Measurements from ENCODE around the gene GNL2.
"Not testable (repeated sequence)": the region's sequence is repeated elsewhere in the genome, so short reads cannot be mapped to it uniquely, and the experiment has no call there.

GNL2 gene

DNA sequence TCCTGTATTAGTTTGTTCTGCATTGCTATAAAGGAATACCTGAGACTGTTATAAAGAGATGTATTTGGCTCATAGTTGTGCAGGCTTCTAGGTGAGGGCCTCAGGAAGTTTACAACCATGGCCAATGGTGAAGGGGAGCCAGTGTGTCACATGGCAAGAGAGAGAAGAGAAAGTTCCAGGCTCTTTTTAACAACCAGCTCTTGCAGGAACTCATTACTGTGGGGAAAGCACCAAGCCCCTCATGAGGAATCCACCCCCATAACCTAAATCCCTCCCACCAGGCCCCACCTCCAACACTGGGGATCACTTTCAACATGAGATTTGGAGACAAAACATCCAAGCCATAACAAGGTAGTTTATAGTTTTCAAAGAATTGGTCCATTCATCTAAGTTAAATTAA is 76.1 kb downstream of the GNL2 start:
- H3K4me3 ChIP-seq (ENCODE audit: low read depth, low read length), result no peak overlapping the region
- no peak for DNase-seq (ENCODE audit: low read depth)
- TF ChIP-seq, protein P1, sequence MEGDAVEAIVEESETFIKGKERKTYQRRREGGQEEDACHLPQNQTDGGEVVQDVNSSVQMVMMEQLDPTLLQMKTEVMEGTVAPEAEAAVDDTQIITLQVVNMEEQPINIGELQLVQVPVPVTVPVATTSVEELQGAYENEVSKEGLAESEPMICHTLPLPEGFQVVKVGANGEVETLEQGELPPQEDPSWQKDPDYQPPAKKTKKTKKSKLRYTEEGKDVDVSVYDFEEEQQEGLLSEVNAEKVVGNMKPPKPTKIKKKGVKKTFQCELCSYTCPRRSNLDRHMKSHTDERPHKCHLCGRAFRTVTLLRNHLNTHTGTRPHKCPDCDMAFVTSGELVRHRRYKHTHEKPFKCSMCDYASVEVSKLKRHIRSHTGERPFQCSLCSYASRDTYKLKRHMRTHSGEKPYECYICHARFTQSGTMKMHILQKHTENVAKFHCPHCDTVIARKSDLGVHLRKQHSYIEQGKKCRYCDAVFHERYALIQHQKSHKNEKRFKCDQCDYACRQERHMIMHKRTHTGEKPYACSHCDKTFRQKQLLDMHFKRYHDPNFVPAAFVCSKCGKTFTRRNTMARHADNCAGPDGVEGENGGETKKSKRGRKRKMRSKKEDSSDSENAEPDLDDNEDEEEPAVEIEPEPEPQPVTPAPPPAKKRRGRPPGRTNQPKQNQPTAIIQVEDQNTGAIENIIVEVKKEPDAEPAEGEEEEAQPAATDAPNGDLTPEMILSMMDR (IDR thresholded peaks at IDR 0.05; ENCODE audit: low read depth, low read length, missing control alignments), result no peak

DNA sequence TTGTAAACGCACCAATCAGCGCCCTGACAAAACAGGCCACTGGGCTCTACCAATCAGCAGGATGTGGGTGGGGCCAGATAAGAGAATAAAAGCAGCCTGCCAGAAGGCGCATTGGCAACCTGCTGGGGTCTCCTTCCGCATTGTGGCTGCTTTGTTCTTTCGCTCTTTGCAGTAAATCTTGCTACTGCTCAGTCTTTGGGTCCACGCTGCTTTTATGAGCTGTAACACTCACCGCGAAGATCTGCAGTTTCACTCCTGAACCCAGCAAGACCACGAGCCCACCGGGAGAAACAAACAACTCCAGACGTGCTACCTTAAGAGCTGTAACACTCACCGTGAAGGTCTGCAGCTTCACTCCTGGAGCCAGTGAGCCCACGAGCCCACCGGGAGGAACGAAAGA is 76.8 kb downstream of the GNL2 start:
- not testable (repeated sequence) for H3K4me3 ChIP-seq (ENCODE audit: low read depth, low read length); DNase-seq (ENCODE audit: low read depth)

DNA sequence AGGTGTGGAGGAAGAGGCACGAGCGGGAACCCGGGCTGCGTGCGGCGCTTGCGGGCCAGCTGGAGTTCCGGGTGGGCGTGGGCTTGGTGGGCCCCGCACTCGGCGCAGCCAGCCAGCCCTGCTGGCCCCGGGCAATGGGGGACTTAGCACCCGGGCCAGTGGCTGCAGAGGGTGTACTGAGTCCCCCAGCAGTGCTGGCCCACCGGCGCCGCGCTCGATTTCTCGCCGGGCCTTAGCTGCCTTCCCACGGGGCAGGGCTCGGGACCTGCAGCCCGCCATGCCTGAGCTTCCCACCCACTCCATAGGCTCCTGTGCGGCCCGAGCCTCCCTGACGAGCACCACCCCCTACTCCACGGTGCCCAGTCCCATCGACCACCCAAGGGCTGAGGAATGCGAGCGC is 77.5 kb downstream of the GNL2 start:
- DNase-seq (ENCODE audit: low read depth); H3K4me3 ChIP-seq (ENCODE audit: low read depth, low read length): not testable (repeated sequence)

DNA sequence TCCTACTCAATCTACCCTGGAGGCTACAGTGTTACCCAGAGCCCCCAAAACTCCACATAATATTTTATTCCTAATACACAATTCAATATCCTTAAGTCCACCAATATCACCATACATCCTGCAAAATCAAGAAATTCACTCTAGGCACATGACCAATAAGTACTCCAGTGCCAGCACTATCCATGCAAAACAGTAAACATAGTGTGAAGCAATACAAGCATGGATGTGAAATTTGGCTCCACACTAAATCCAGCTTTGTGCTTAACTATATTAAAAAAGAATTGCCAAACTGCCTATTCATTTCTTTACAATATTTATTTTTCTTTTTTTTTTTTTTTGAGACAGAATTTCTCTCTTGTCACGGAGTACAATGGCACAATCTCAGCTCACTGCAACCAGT is 78.2 kb downstream of the GNL2 start:
- DNase-seq (ENCODE audit: low read depth), result no peak
- no peak overlapping the region for H3K4me3 ChIP-seq (ENCODE audit: low read depth, low read length)
- TF ChIP-seq, protein P1 (IDR thresholded peaks at IDR 0.05; ENCODE audit: low read depth, low read length, missing control alignments), result no peak

Data from GM12864 (cell line).